DND-41 (cell line): ENCODE measurements around the gene ASCL1.

Experiments used
- ATAC-seq: fragments of 200-7000 bp; cut with Tn5 transposase; 3 replicates; pipeline ENCODE4 v1.9.1; 2021; ENCODE audit warnings: low read depth; ENCODE audit not compliant: insufficient read depth
- DNase-seq: peaks from one replicate; pipeline ENCODE4 v3.0.0-alpha.2; 2020
- H2AFZ ChIP-seq: 2 replicates; pipeline ENCODE4 v1.6.0; 2012; ENCODE audit warnings: low read depth, low read length
- H3K27ac ChIP-seq: 2 replicates; pipeline ENCODE4 v1.5.1; 2012; ENCODE audit warnings: low read length, inconsistent platforms
- H3K27me3 ChIP-seq: fragments of 200-600 bp; sonication (generic); 2 replicates; pipeline ENCODE4 v1.6.0; 2012; ENCODE audit warnings: low read length, mild to moderate bottlenecking, inconsistent platforms; ENCODE audit not compliant: insufficient read depth, poor library complexity
- H3K36me3 ChIP-seq: 2 replicates; pipeline ENCODE4 v1.5.1; 2012; ENCODE audit warnings: low read length, inconsistent platforms; ENCODE audit not compliant: insufficient read depth
- H3K4me1 ChIP-seq: 2 replicates; pipeline ENCODE4 v1.5.1; 2012; ENCODE audit warnings: mild to moderate bottlenecking, low read length; ENCODE audit not compliant: insufficient read depth
- H3K4me2 ChIP-seq: 2 replicates; pipeline ENCODE4 v1.6.0; 2012; ENCODE audit warnings: mild to moderate bottlenecking, moderate library complexity, low read length, inconsistent platforms; ENCODE audit not compliant: insufficient read depth
- H3K4me3 ChIP-seq, 2 experiments: fragments of 200-600 bp in 1 of 2; shearing (Covaris generic) in 1 of 2; 2 replicates each; pipeline ENCODE4 v1.5.1; 2012 to 2016; ENCODE audit warnings: inconsistent platforms in 2 of 2, low read length in 2 of 2, mild to moderate bottlenecking in 2 of 2, low read depth in 1 of 2, moderate library complexity in 1 of 2
- H3K79me2 ChIP-seq: 2 replicates; pipeline ENCODE4 v1.6.0; 2012; ENCODE audit warnings: low read length, inconsistent platforms; ENCODE audit not compliant: insufficient read depth
- H3K9ac ChIP-seq: 2 replicates; pipeline ENCODE4 v1.6.0; 2012; ENCODE audit warnings: low read depth, mild to moderate bottlenecking, inconsistent platforms, low read length, moderate library complexity
- H3K9me3 ChIP-seq: 2 replicates; pipeline ENCODE4 v1.5.1; 2012; ENCODE audit warnings: low read length, moderate library complexity, mild to moderate bottlenecking, inconsistent platforms; ENCODE audit not compliant: insufficient read depth, severe bottlenecking
- H4K20me1 ChIP-seq: 2 replicates; pipeline ENCODE4 v1.6.0; 2012; ENCODE audit warnings: low read length; ENCODE audit not compliant: insufficient read depth
- CTCF ChIP-seq: IDR thresholded peaks from 2 replicates; pipeline ENCODE4 v1.5.1; 2012; ENCODE audit warnings: borderline replicate concordance, low read length, moderate library complexity, mild to moderate bottlenecking; ENCODE audit not compliant: poor library complexity, severe bottlenecking; ENCODE audit errors: extremely low read depth
- EZH2 ChIP-seq: IDR thresholded peaks from 3 replicates; pipeline ENCODE4 v1.6.1; 2012; ENCODE audit warnings: borderline replicate concordance, low read depth, mild to moderate bottlenecking, moderate library complexity, low read length, inconsistent platforms; ENCODE audit not compliant: severe bottlenecking

Gene ASCL1

GRCh38 chr12:102920271-102920670 is 37.2 kb upstream of the ASCL1 start:
- DNase-seq (no peak), ATAC-seq (no peak)
- H3K79me2 ChIP-seq, result no peaks in the 10 kb centered on the region
- no peaks in the 10 kb centered on the region for H3K27me3 ChIP-seq
- no peak overlapping the region for H3K27ac ChIP-seq
- no peak overlapping the region for H3K4me3 ChIP-seq
- no peaks in the 10 kb centered on the region for H3K9me3 ChIP-seq
- TF ChIP-seq CTCF (no peak), EZH2 (no peak)
- H3K36me3 ChIP-seq, result no peaks in the 10 kb centered on the region
- no peaks in the 10 kb centered on the region for H4K20me1 ChIP-seq
- H3K4me2 ChIP-seq, result no peak overlapping the region
- no peak overlapping the region for H3K9ac ChIP-seq
- H2AFZ ChIP-seq, result no peak overlapping the region
- H3K4me1 ChIP-seq, result no peaks in the 10 kb centered on the region

GRCh38 chr12:102921240-102921639 is 36.2 kb upstream of the ASCL1 start:
- H3K4me1 ChIP-seq, result no peaks in the 10 kb centered on the region
- no peak overlapping the region for H3K27ac ChIP-seq
- DNase-seq, result no peak
- H3K4me2 ChIP-seq, result no peak overlapping the region
- H4K20me1 ChIP-seq, result no peaks in the 10 kb centered on the region
- no peak overlapping the region for H3K9ac ChIP-seq
- H3K4me3 ChIP-seq, result no peak overlapping the region
- no peak overlapping the region for H2AFZ ChIP-seq
- no peaks in the 10 kb centered on the region for H3K27me3 ChIP-seq
- no peak for TF ChIP-seq CTCF
- TF ChIP-seq EZH2, result no peak
- no peaks in the 10 kb centered on the region for H3K36me3 ChIP-seq
- no peak for ATAC-seq
- no peaks in the 10 kb centered on the region for H3K9me3 ChIP-seq
- H3K79me2 ChIP-seq, result no peaks in the 10 kb centered on the region

GRCh38 chr12:102927220-102927619 is 30.3 kb upstream of the ASCL1 start:
- Histone ChIP-seq H3K4me2 (no peak overlapping the region), H3K4me1 (no peaks in the 10 kb centered on the region), H3K27ac (no peak overlapping the region), H3K9ac (no peak overlapping the region), H4K20me1 (no peaks in the 10 kb centered on the region), H3K9me3 (no peaks in the 10 kb centered on the region), H3K36me3 (no peaks in the 10 kb centered on the region), H3K27me3 (no peaks in the 10 kb centered on the region), H2AFZ (no peak overlapping the region), H3K4me3 (no peak overlapping the region), H3K79me2 (no peaks in the 10 kb centered on the region)
- TF ChIP-seq EZH2, result no peak
- TF ChIP-seq CTCF, result no peak
- ATAC-seq (no peak), DNase-seq (no peak)

GRCh38 chr12:102933168-102933567 is 24.3 kb upstream of the ASCL1 start:
- Histone ChIP-seq H3K4me2 (no peak overlapping the region), H3K9me3 (no peaks in the 10 kb centered on the region)
- no peak for DNase-seq

More at GRCh38 chr12:102933168-102933567, 24.3 kb upstream of the ASCL1 start:
- Histone ChIP-seq H3K9ac (no peak overlapping the region), H3K36me3 (no peaks in the 10 kb centered on the region), H3K79me2 (no peaks in the 10 kb centered on the region), H3K4me1 (no peaks in the 10 kb centered on the region), H2AFZ (no peak overlapping the region), H3K27ac (no peak overlapping the region), H3K4me3 (no peak overlapping the region), H3K27me3 (no peaks in the 10 kb centered on the region), H4K20me1 (no peaks in the 10 kb centered on the region)
- TF ChIP-seq CTCF (no peak), EZH2 (no peak)
- no peak for ATAC-seq
